NCI-H2227 (cell line): ENCODE measurements around the gene SRPK3.
"Not testable (repeated sequence)": the region's sequence is repeated elsewhere in the genome, so short reads cannot be mapped to it uniquely, and the experiment has no call there.

Experiments used
- DNase-seq: peaks from one replicate; lab custom pipeline; 2025; ENCODE audit not compliant: unreplicated experiment; lab: John Stamatoyannopoulos, UW

The SRPK3 gene

GRCh38 chrX:153745067-153745433 lies 35.8 kb upstream of the SRPK3 start:
- DNase-seq = not testable (repeated sequence)

GRCh38 chrX:153746359-153746758 lies 34.5 kb upstream of the SRPK3 start:
- DNase-seq = no peak

GRCh38 chrX:153746991-153747390 lies 33.9 kb upstream of the SRPK3 start:
- not testable (repeated sequence) for DNase-seq

GRCh38 chrX:153749017-153749416 lies 31.8 kb upstream of the SRPK3 start:
- not testable (repeated sequence) for DNase-seq

GRCh38 chrX:153750127-153750774 lies 30.6 kb upstream of the SRPK3 start:
- DNase-seq = no peak

GRCh38 chrX:153755136-153755535 lies 25.7 kb upstream of the SRPK3 start:
- no peak for DNase-seq

GRCh38 chrX:153761863-153762262 lies 19.0 kb upstream of the SRPK3 start:
- no peak for DNase-seq

GRCh38 chrX:153762626-153763173 lies 18.1 kb upstream of the SRPK3 start:
- DNase-seq = no peak

- DNase-seq = no peak
Measured at GRCh38 chrX:153763298-153763932, 17.4 kb upstream of the SRPK3 start.

- peak; percentile 86 for DNase-seq
Measured at GRCh38 chrX:153763989-153764755, 16.7 kb upstream of the SRPK3 start, which contains the start of gene PLXNB3. Gene PLXNB3, plus strand, starts transcription at chrX:153764249. Its CDS starts 1,287 bp downstream, at chrX:153765536.

GRCh38 chrX:153764786-153765137 lies 16.1 kb upstream of the SRPK3 start:
- no peak for DNase-seq

- DNase-seq = no peak
Measured at GRCh38 chrX:153765138-153766079, 15.4 kb upstream of the SRPK3 start.

- peak; percentile 44 for DNase-seq
Measured at GRCh38 chrX:153766098-153766817, 14.6 kb upstream of the SRPK3 start.

GRCh38 chrX:153766871-153767673 lies 13.8 kb upstream of the SRPK3 start:
- no peak for DNase-seq

GRCh38 chrX:153767674-153768055 lies 13.2 kb upstream of the SRPK3 start:
- no peak for DNase-seq

- DNase-seq = no peak
Measured at GRCh38 chrX:153768311-153769157, 12.3 kb upstream of the SRPK3 start.

GRCh38 chrX:153769158-153769864 lies 11.5 kb upstream of the SRPK3 start:
- DNase-seq = no peak
